ENCODE data around the gene CAPN10. TPM values are rescaled to one million over a fixed set of nuclear protein-coding genes. Genes with fewer than 3 reads are reported as not detected.

Gene CAPN10
- total RNA-seq, 8 experiments from 2014 or later: 13.9 to 35.9 (median 23.9) TPM

GRCh38 chr2:240589850-240590525 is 3.5 kb downstream of the CAPN10 start:
- H3K27ac ChIP-seq: no peak overlapping the region
- ATAC-seq (replicated peaks in 6 of 8): no peak
- peaks cover 11 to 16% of the 10 kb centered on the region in 2 donors for H3K4me1 ChIP-seq (replicated peaks in 1 of 2)
- H3K4me3 ChIP-seq: no peak overlapping the region
- 78 to 100% (median 94%) methylated on average over 1 to 9 of the region's 16 CpGs for WGBS, 10 experiments
- in situ Hi-C loops (cut with MboI; ENCODE audit: low pct_unique_long_range_greater_than_20kb in 2 of 9, low sequenced_read_pairs in 9 of 9, unreplicated experiment in 9 of 9): no loop called here

GRCh38 chr2:240590681-240591111 is 4.2 kb downstream of the CAPN10 start:
- Histone ChIP-seq H3K4me3 (no peak overlapping the region), H3K27ac (no peak overlapping the region), H3K4me1 (replicated peaks in 1 of 2) (peaks cover 8 to 11% of the 10 kb centered on the region in 2 donors)
- ATAC-seq (replicated peaks in 6 of 8): no peak
- 80 to 100% (median 97%) methylated on average over 1 to 8 of the region's 21 CpGs; no CpG with 5 or more reads in 4 of the 10 experiments for WGBS, 10 experiments
- in situ Hi-C loops (cut with MboI; ENCODE audit: low pct_unique_long_range_greater_than_20kb in 2 of 9, low sequenced_read_pairs in 9 of 9, unreplicated experiment in 9 of 9): no loop called here

- Histone ChIP-seq H3K4me1 (replicated peaks in 1 of 2) (peaks cover 8 to 11% of the 10 kb centered on the region in 2 donors), H3K4me3 (no peak overlapping the region), H3K27ac (no peak overlapping the region)
- WGBS, 10 experiments: 33 to 100% (median 80%) methylated on average over 1 to 4 of the region's 6 CpGs; no CpG with 5 or more reads in 3 of the 10 experiments
- ATAC-seq (replicated peaks in 6 of 8): no peak
- in situ Hi-C loops (cut with MboI; ENCODE audit: low pct_unique_long_range_greater_than_20kb in 2 of 9, low sequenced_read_pairs in 9 of 9, unreplicated experiment in 9 of 9): no loop called here
Measured at GRCh38 chr2:240591226-240591625, 4.7 kb downstream of the CAPN10 start.

GRCh38 chr2:240591784-240592183 is 5.2 kb downstream of the CAPN10 start:
- in situ Hi-C loops (cut with MboI; ENCODE audit: low pct_unique_long_range_greater_than_20kb in 2 of 9, low sequenced_read_pairs in 9 of 9, unreplicated experiment in 9 of 9): no loop called here
- WGBS, 10 experiments: 73 to 100% (median 98%) methylated on average over 1 to 5 of the region's 13 CpGs; no CpG with 5 or more reads in 4 of the 10 experiments
- H3K27ac ChIP-seq: no peak overlapping the region
- ATAC-seq (replicated peaks in 6 of 8): no peak
- H3K4me1 ChIP-seq (replicated peaks in 1 of 2): peaks cover 8 to 11% of the 10 kb centered on the region in 2 donors
- no peak overlapping the region for H3K4me3 ChIP-seq

GRCh38 chr2:240593026-240593702 is 6.6 kb downstream of the CAPN10 start:
- WGBS, 10 experiments: 80 to 96% (median 90%) methylated on average over 1 to 12 of the region's 20 CpGs; no CpG with 5 or more reads in 5 of the 10 experiments
- Histone ChIP-seq H3K4me3 (no peak overlapping the region), H3K4me1 (replicated peaks in 1 of 2) (peaks cover 2 to 4% of the 10 kb centered on the region in 2 donors), H3K27ac (no peak overlapping the region)
- in situ Hi-C loops (cut with MboI; ENCODE audit: low pct_unique_long_range_greater_than_20kb in 2 of 9, low sequenced_read_pairs in 9 of 9, unreplicated experiment in 9 of 9): no loop called here
- ATAC-seq (replicated peaks in 6 of 8): no peak

- H3K27ac ChIP-seq: no peak overlapping the region
- 80 to 100% (median 90%) methylated on average over 1 of the region's 19 CpGs; no CpG with 5 or more reads in 6 of the 10 experiments for WGBS, 10 experiments
- ATAC-seq (replicated peaks in 6 of 8): no peak
- in situ Hi-C loops (cut with MboI; ENCODE audit: low pct_unique_long_range_greater_than_20kb in 2 of 9, low sequenced_read_pairs in 9 of 9, unreplicated experiment in 9 of 9): no loop called here
- H3K4me3 ChIP-seq: no peak overlapping the region
- H3K4me1 ChIP-seq (replicated peaks in 1 of 2): no peaks in the 10 kb centered on the region
Measured at GRCh38 chr2:240593703-240594451, 7.3 kb downstream of the CAPN10 start.

GRCh38 chr2:240594511-240595380 is 8.2 kb downstream of the CAPN10 start:
- 89 to 100% (median 100%) methylated on average over 1 to 9 of the region's 34 CpGs; no CpG with 5 or more reads in 7 of the 10 experiments for WGBS, 10 experiments
- Histone ChIP-seq H3K4me1 (replicated peaks in 1 of 2) (no peaks in the 10 kb centered on the region), H3K4me3 (no peak overlapping the region), H3K27ac (no peak overlapping the region)
- in situ Hi-C loops (cut with MboI; ENCODE audit: low pct_unique_long_range_greater_than_20kb in 2 of 9, low sequenced_read_pairs in 9 of 9, unreplicated experiment in 9 of 9): no loop called here
- peak in 2 of 8 experiments; percentile 5 to 6 for ATAC-seq (replicated peaks in 6 of 8)

GRCh38 chr2:240595381-240596079 is 9.0 kb downstream of the CAPN10 start:
- in situ Hi-C loops (cut with MboI; ENCODE audit: low pct_unique_long_range_greater_than_20kb in 2 of 9, low sequenced_read_pairs in 9 of 9, unreplicated experiment in 9 of 9): no loop called here
- H3K27ac ChIP-seq: no peak overlapping the region
- H3K4me3 ChIP-seq: no peak overlapping the region
- WGBS, 10 experiments: 40 to 100% (median 54%) methylated on average over 2 to 6 of the region's 18 CpGs; no CpG with 5 or more reads in 6 of the 10 experiments
- no peaks in the 10 kb centered on the region for H3K4me1 ChIP-seq (replicated peaks in 1 of 2)
- peak; percentile 4 to 73 (median 47) for ATAC-seq (replicated peaks in 6 of 8)

- in situ Hi-C loops (cut with MboI; ENCODE audit: low pct_unique_long_range_greater_than_20kb in 2 of 9, low sequenced_read_pairs in 9 of 9, unreplicated experiment in 9 of 9): no loop called here
- Histone ChIP-seq H3K27ac (no peak overlapping the region), H3K4me3 (no peak overlapping the region), H3K4me1 (replicated peaks in 1 of 2) (no peaks in the 10 kb centered on the region)
- 60 to 94% (median 88%) methylated on average over 1 to 13 of the region's 17 CpGs; no CpG with 5 or more reads in 4 of the 10 experiments for WGBS, 10 experiments
- no peak for ATAC-seq (replicated peaks in 6 of 8)
Measured at GRCh38 chr2:240596080-240596460, 9.5 kb downstream of the CAPN10 start.

GRCh38 chr2:240596491-240596931 is 10.0 kb downstream of the CAPN10 start:
- ATAC-seq (replicated peaks in 6 of 8): no peak
- WGBS, 10 experiments: 100% methylated on average over 2 of the region's 23 CpGs; no CpG with 5 or more reads in 8 of the 10 experiments
- no peak overlapping the region for H3K4me3 ChIP-seq
- in situ Hi-C loops (cut with MboI; ENCODE audit: low pct_unique_long_range_greater_than_20kb in 2 of 9, low sequenced_read_pairs in 9 of 9, unreplicated experiment in 9 of 9): no loop called here
- no peak overlapping the region for H3K27ac ChIP-seq
- no peaks in the 10 kb centered on the region for H3K4me1 ChIP-seq (replicated peaks in 1 of 2)

- no CpG with 5 or more reads among the region's 10 CpGs for WGBS, 10 experiments
- Histone ChIP-seq H3K4me3 (no peak overlapping the region), H3K27ac (no peak overlapping the region), H3K4me1 (replicated peaks in 1 of 2) (no peaks in the 10 kb centered on the region)
- no peak for ATAC-seq (replicated peaks in 6 of 8)
- in situ Hi-C loops (cut with MboI; ENCODE audit: low pct_unique_long_range_greater_than_20kb in 2 of 9, low sequenced_read_pairs in 9 of 9, unreplicated experiment in 9 of 9): no loop called here
Measured at GRCh38 chr2:240597054-240597418, 10.5 kb downstream of the CAPN10 start.
